Measurements from ENCODE around the gene ADAMTSL3. TPM values are rescaled to one million over a fixed set of nuclear protein-coding genes. Genes with fewer than 3 reads are reported as not detected.

ADAMTSL3 gene
- total and polyA plus RNA-seq, 2 experiments from 2014 or later = 0.61 to 0.87 TPM

GRCh38 chr15:84003791-84004503 lies 350.0 kb downstream of the ADAMTSL3 start:
- Histone ChIP-seq H3K36me3 (ENCODE audit: insufficient read depth) (no peaks in the 10 kb centered on the region), H3K27me3 (ENCODE audit: insufficient read depth) (no peaks in the 10 kb centered on the region), H3K4me3 (no peak overlapping the region), H3K79me2 (replicated peaks; ENCODE audit: insufficient read depth) (no peaks in the 10 kb centered on the region), H3K27ac (ENCODE audit: low read depth) (no peak overlapping the region), H4K20me1 (replicated peaks; ENCODE audit: insufficient read depth) (no peaks in the 10 kb centered on the region), H3K4me2 (no peak overlapping the region), H3F3A (replicated peaks; ENCODE audit: low read depth) (no peaks in the 10 kb centered on the region), H3K4me1 (ENCODE audit: insufficient read depth) (no peaks in the 10 kb centered on the region), H3K9me2 (ENCODE audit: insufficient read depth) (peaks cover 13% of the 10 kb centered on the region; the same call in 1 of the 2 replicates), H2AFZ (no peak overlapping the region)
- H3K36me3 Mint-ChIP-seq (ENCODE audit: low read depth) = no peaks in the 10 kb centered on the region
- H3K27ac Mint-ChIP-seq = no peak overlapping the region
- H3K4me1 Mint-ChIP-seq = no peaks in the 10 kb centered on the region
- no peaks in the 10 kb centered on the region for H3K9me3 Mint-ChIP-seq
- peaks cover 2% of the 10 kb centered on the region for H3K27me3 Mint-ChIP-seq (ENCODE audit: insufficient read depth, low read depth, poor library complexity)
- no peak overlapping the region for H3K4me3 Mint-ChIP-seq
- ATAC-seq (no peak), DNase-seq (ENCODE audit: low spot score) (no peak)
- TF ChIP-seq JUNB (IDR thresholded peaks at IDR 0.05; ENCODE audit: unreplicated experiment) = no peak
- TF ChIP-seq, protein P1, sequence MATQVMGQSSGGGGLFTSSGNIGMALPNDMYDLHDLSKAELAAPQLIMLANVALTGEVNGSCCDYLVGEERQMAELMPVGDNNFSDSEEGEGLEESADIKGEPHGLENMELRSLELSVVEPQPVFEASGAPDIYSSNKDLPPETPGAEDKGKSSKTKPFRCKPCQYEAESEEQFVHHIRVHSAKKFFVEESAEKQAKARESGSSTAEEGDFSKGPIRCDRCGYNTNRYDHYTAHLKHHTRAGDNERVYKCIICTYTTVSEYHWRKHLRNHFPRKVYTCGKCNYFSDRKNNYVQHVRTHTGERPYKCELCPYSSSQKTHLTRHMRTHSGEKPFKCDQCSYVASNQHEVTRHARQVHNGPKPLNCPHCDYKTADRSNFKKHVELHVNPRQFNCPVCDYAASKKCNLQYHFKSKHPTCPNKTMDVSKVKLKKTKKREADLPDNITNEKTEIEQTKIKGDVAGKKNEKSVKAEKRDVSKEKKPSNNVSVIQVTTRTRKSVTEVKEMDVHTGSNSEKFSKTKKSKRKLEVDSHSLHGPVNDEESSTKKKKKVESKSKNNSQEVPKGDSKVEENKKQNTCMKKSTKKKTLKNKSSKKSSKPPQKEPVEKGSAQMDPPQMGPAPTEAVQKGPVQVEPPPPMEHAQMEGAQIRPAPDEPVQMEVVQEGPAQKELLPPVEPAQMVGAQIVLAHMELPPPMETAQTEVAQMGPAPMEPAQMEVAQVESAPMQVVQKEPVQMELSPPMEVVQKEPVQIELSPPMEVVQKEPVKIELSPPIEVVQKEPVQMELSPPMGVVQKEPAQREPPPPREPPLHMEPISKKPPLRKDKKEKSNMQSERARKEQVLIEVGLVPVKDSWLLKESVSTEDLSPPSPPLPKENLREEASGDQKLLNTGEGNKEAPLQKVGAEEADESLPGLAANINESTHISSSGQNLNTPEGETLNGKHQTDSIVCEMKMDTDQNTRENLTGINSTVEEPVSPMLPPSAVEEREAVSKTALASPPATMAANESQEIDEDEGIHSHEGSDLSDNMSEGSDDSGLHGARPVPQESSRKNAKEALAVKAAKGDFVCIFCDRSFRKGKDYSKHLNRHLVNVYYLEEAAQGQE (IDR thresholded peaks at IDR 0.05; ENCODE audit: unreplicated experiment) = no peak
- TF ChIP-seq ZNF462 (CRISPR knock-in tag; IDR thresholded peaks at IDR 0.05) = no peak
- TF ChIP-seq, protein P2, sequence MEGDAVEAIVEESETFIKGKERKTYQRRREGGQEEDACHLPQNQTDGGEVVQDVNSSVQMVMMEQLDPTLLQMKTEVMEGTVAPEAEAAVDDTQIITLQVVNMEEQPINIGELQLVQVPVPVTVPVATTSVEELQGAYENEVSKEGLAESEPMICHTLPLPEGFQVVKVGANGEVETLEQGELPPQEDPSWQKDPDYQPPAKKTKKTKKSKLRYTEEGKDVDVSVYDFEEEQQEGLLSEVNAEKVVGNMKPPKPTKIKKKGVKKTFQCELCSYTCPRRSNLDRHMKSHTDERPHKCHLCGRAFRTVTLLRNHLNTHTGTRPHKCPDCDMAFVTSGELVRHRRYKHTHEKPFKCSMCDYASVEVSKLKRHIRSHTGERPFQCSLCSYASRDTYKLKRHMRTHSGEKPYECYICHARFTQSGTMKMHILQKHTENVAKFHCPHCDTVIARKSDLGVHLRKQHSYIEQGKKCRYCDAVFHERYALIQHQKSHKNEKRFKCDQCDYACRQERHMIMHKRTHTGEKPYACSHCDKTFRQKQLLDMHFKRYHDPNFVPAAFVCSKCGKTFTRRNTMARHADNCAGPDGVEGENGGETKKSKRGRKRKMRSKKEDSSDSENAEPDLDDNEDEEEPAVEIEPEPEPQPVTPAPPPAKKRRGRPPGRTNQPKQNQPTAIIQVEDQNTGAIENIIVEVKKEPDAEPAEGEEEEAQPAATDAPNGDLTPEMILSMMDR (conservative IDR thresholded peaks at IDR 0.05; ENCODE audit: low read depth in 2 of 2) = no peak
- TF ChIP-seq EZH2phosphoT487 (IDR thresholded peaks at IDR 0.05; ENCODE audit: unreplicated experiment) = no peak
- TF ChIP-seq STAT1 (IDR thresholded peaks at IDR 0.05; ENCODE audit: unreplicated experiment) = no peak
- TF ChIP-seq, protein P3, sequence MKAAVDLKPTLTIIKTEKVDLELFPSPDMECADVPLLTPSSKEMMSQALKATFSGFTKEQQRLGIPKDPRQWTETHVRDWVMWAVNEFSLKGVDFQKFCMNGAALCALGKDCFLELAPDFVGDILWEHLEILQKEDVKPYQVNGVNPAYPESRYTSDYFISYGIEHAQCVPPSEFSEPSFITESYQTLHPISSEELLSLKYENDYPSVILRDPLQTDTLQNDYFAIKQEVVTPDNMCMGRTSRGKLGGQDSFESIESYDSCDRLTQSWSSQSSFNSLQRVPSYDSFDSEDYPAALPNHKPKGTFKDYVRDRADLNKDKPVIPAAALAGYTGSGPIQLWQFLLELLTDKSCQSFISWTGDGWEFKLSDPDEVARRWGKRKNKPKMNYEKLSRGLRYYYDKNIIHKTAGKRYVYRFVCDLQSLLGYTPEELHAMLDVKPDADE (IDR thresholded peaks at IDR 0.05) = no peak
- TF ChIP-seq CREB1 (CRISPR knock-in tag; IDR thresholded peaks at IDR 0.05; ENCODE audit: low read depth) = no peak
- TF ChIP-seq EZH2 (IDR thresholded peaks at IDR 0.05; ENCODE audit: low read depth, unreplicated experiment) = no peak
- no peak for TF ChIP-seq ZNF331 (CRISPR knock-in tag; IDR thresholded peaks at IDR 0.05; ENCODE audit: low read depth)
- no peak for TF ChIP-seq POLR2AphosphoS5 (IDR thresholded peaks at IDR 0.05; ENCODE audit: low read depth)
- TF ChIP-seq ZNF114 (CRISPR knock-in tag; IDR thresholded peaks at IDR 0.05) = no peak
- TF ChIP-seq NANOG (IDR thresholded peaks at IDR 0.05; ENCODE audit: borderline replicate concordance) = no peak
